GM19043 (cell line): ENCODE results near the gene PIGL.
"Not testable (repeated sequence)": the region's sequence is repeated elsewhere in the genome, so short reads cannot be mapped to it uniquely, and the experiment has no call there.

Experiments used
- ATAC-seq: cut with Tn5 transposase; IDR thresholded peaks from one replicate; pipeline ENCODE4 v1.9.1; 2021; ENCODE audit warnings: low read depth; ENCODE audit not compliant: unreplicated experiment

PIGL gene

GRCh38 chr17:16216341-16217001, 539 bp upstream of the PIGL start:
- not testable (repeated sequence) for ATAC-seq

- ATAC-seq = no peak
These were observed 5.4 kb downstream of the PIGL start for GRCh38 chr17:16222406-16222805.

GRCh38 chr17:16229912-16230561, 13.0 kb downstream of the PIGL start:
- ATAC-seq = not testable (repeated sequence)

- no peak for ATAC-seq
These were observed 15.4 kb downstream of the PIGL start for GRCh38 chr17:16232391-16232790.

- no peak for ATAC-seq
These were observed 22.9 kb downstream of the PIGL start for GRCh38 chr17:16239931-16240330.

GRCh38 chr17:16241906-16242399, 24.9 kb downstream of the PIGL start:
- ATAC-seq = no peak

- ATAC-seq = no peak
These were observed 26.4 kb downstream of the PIGL start for GRCh38 chr17:16243385-16243784.

- no peak for ATAC-seq
These were observed 27.0 kb downstream of the PIGL start for GRCh38 chr17:16243801-16244567.

GRCh38 chr17:16247586-16247984, 30.6 kb downstream of the PIGL start:
- no peak for ATAC-seq

GRCh38 chr17:16250635-16251034, 33.6 kb downstream of the PIGL start:
- no peak for ATAC-seq

GRCh38 chr17:16251043-16251442, 34.0 kb downstream of the PIGL start:
- no peak for ATAC-seq

GRCh38 chr17:16251556-16251955, 34.5 kb downstream of the PIGL start:
- no peak for ATAC-seq

- no peak for ATAC-seq
These were observed 37.9 kb downstream of the PIGL start for GRCh38 chr17:16254773-16255400.

- ATAC-seq = no peak
These were observed 38.5 kb downstream of the PIGL start for GRCh38 chr17:16255481-16255921.

- ATAC-seq = no peak
These were observed 41.9 kb downstream of the PIGL start for GRCh38 chr17:16258901-16259300.

GRCh38 chr17:16259926-16260325, 42.9 kb downstream of the PIGL start:
- ATAC-seq = no peak

- ATAC-seq = no peak
These were observed 44.0 kb downstream of the PIGL start for GRCh38 chr17:16261049-16261448.

- no peak for ATAC-seq
These were observed 45.2 kb downstream of the PIGL start for GRCh38 chr17:16262201-16262600.

GRCh38 chr17:16267174-16267573, 50.2 kb downstream of the PIGL start:
- no peak for ATAC-seq

GRCh38 chr17:16269658-16270057, 52.6 kb downstream of the PIGL start:
- ATAC-seq = no peak
